HepG2 (cell line): ENCODE data around the gene BCAS1. TPM values are rescaled to one million over a fixed set of nuclear protein-coding genes. Genes with fewer than 3 reads are reported as not detected.

Experiments used
- BATF2 ChIP-seq: sonication (generic); formaldehyde crosslinking; IDR thresholded peaks from 2 replicates; pipeline ENCODE4 v1.8.0; 2022; ENCODE audit warnings: mild to moderate bottlenecking, missing genetic modification reagents, moderate library complexity
- FOXA1 ChIP-seq, 2 experiments: fragments of 450-650 bp in 1 of 2; sonication (generic) in 1 of 2; formaldehyde crosslinking in 1 of 2; IDR thresholded peaks; 2 replicates each; pipeline versions ENCODE4 v1.4.0 to v1.6.1; 2016 to 2020; ENCODE audit warnings: missing genetic modification reagents in 1 of 2
- FOXK1 ChIP-seq: sonication (generic); formaldehyde crosslinking; IDR thresholded peaks from 2 replicates; pipeline ENCODE4 v1.4.0; 2020; ENCODE audit warnings: low read depth, missing genetic modification reagents, borderline replicate concordance
- HNRNPK ChIP-seq: fragments of 200-400 bp; formaldehyde crosslinking; IDR thresholded peaks from 2 replicates; pipeline ENCODE4 v1.6.1; 2018; ENCODE audit warnings: low read length, low read depth, moderate library complexity, mild to moderate bottlenecking; ENCODE audit not compliant: poor library complexity, severe bottlenecking
- IRF1 ChIP-seq: sonication (generic); formaldehyde crosslinking; IDR thresholded peaks from 2 replicates; pipeline ENCODE4 v1.4.0; 2020; ENCODE audit warnings: low read depth, mild to moderate bottlenecking, missing genetic modification reagents
- MEIS1 ChIP-seq: sonication (generic); formaldehyde crosslinking; IDR thresholded peaks from 2 replicates; pipeline ENCODE4 v1.9.0; 2021; ENCODE audit warnings: mild to moderate bottlenecking, missing genetic modification reagents, moderate library complexity, borderline replicate concordance
- NCOA2 ChIP-seq: sonication (generic); formaldehyde crosslinking; IDR thresholded peaks from 2 replicates; pipeline ENCODE4 v1.8.0; 2022; ENCODE audit warnings: inconsistent platforms
- NFKBIZ ChIP-seq: IDR thresholded peaks from 2 replicates; pipeline ENCODE4 v1.6.1; 2018; ENCODE audit warnings: missing genetic modification reagents, missing compliant biosample characterization
- PAF1 ChIP-seq: IDR thresholded peaks from 2 replicates; pipeline ENCODE4 v1.6.1; 2016; ENCODE audit warnings: missing genetic modification reagents, missing compliant biosample characterization
- RARA ChIP-seq: IDR thresholded peaks from 2 replicates; pipeline ENCODE4 v1.6.1; 2016; ENCODE audit warnings: missing genetic modification reagents, missing compliant biosample characterization
- RFXANK ChIP-seq: IDR thresholded peaks from 2 replicates; pipeline ENCODE4 v1.6.1; 2016
- SP140L ChIP-seq: sonication (generic); formaldehyde crosslinking; IDR thresholded peaks from 2 replicates; pipeline ENCODE4 v1.4.0; 2020; ENCODE audit warnings: missing genetic modification reagents, borderline replicate concordance
- SRF ChIP-seq: IDR thresholded peaks from 2 replicates; pipeline ENCODE4 v1.6.1; 2011; ENCODE audit warnings: mild to moderate bottlenecking, low read depth, low read length, moderate library complexity
- TSC22D2 ChIP-seq: sonication (generic); formaldehyde crosslinking; IDR thresholded peaks from 2 replicates; pipeline ENCODE4 v1.5.1; 2020; ENCODE audit warnings: missing genetic modification reagents, mild to moderate bottlenecking, borderline replicate concordance
- ZFP1 ChIP-seq: IDR thresholded peaks from 2 replicates; pipeline ENCODE4 v1.6.1; 2016
- ZNF12 ChIP-seq: sonication (generic); formaldehyde crosslinking; IDR thresholded peaks from 2 replicates; pipeline ENCODE4 v1.5.0; 2020; ENCODE audit warnings: missing genetic modification reagents
- ZNF138 ChIP-seq: sonication (generic); formaldehyde crosslinking; IDR thresholded peaks from 2 replicates; pipeline ENCODE4 v1.5.0; 2020; ENCODE audit warnings: mild to moderate bottlenecking, low read depth, missing genetic modification reagents
- ZNF143 ChIP-seq: sonication (generic); formaldehyde crosslinking; IDR thresholded peaks from 2 replicates; pipeline ENCODE4 v1.4.0; 2020; ENCODE audit warnings: missing genetic modification reagents
- ZNF256 ChIP-seq: sonication (generic); formaldehyde crosslinking; conservative IDR thresholded peaks from 2 replicates; pipeline ENCODE4 v1.4.0; 2020; ENCODE audit warnings: missing genetic modification reagents
- ZNF740 ChIP-seq: sonication (generic); formaldehyde crosslinking; IDR thresholded peaks from 2 replicates; pipeline ENCODE4 v1.4.0; 2020; ENCODE audit warnings: missing genetic modification reagents
- polyA plus RNA-seq, 8 experiments: library from polyadenylated mRNA; depleted of rRNA in 3 of 8; stranded (reverse) in 7 of 8; unstranded in 1 of 8; fragments of >200 nt; fragmentation: Illumina TruSeq in 4 of 8; extraction: Trizol in 4 of 8; gene quantifications; 2 replicates each; pipeline versions ENCODE4 v1.2.1 to v1.2.3, GENCODE V29; 2011 to 2016; ENCODE audit warnings: low read depth in 4 of 8, missing spikeins in 1 of 8, mixed read lengths in 1 of 8; ENCODE audit not compliant: insufficient read depth in 1 of 8
- total RNA-seq, 5 experiments: library from RNA; depleted of rRNA; stranded (reverse); fragments of >200 nt; fragmentation: Illumina TruSeq; extraction: Trizol; gene quantifications; 2 replicates each; pipeline ENCODE4 v1.2.3, GENCODE V29; 2016; ENCODE audit warnings: low read depth in 1 of 5

The BCAS1 gene
- total and polyA plus RNA-seq, 2 of the 13 experiments (the other 11 are each of a cell fraction or from before 2014, with no cell fraction given): 0.55 to 0.91 TPM

- TF ChIP-seq ZNF740 (CRISPR knock-in tag) (no peak), MEIS1 (no peak), IRF1 (no peak), PAF1 (CRISPR knock-in tag) (no peak), NFKBIZ (CRISPR knock-in tag) (0 out of 2 replicates have a peak, but pooled peaks have one; percentile 81), ZFP1 (CRISPR knock-in tag) (peak; percentile 58; the same call in 1 of the 2 replicates), SP140L (peak; percentile 75; the same call in 1 of the 2 replicates), ZNF12 (CRISPR knock-in tag) (peak; percentile 73), SRF (peak; percentile 43; the same call in 1 of the 2 replicates), HNRNPK (no peak), FOXA1 (IDR thresholded peaks at IDR 0.05) (no peak), FOXA1 (CRISPR knock-in tag; IDR thresholded peaks at IDR 0.05) (no peak), RFXANK (CRISPR knock-in tag) (no peak), ZNF138 (CRISPR knock-in tag) (0 out of 2 replicates have a peak, but pooled peaks have one; percentile 49), ZNF143 (no peak), BATF2 (CRISPR knock-in tag) (no peak), FOXK1 (CRISPR knock-in tag) (peak; percentile 61; the same call in 1 of the 2 replicates), RARA (CRISPR knock-in tag) (no peak), TSC22D2 (CRISPR knock-in tag) (no peak), NCOA2 (CRISPR knock-in tag) (no peak; the same call in 1 of the 2 replicates), ZNF256 (CRISPR knock-in tag) (0 out of 2 replicates have a peak, but pooled peaks have one; percentile 20)
Observed at GRCh38 chr20:53939572-53940359, 130.6 kb downstream of the BCAS1 start (continued).
